Activated naive CD4-positive, alpha-beta T cell (primary cell): ENCODE results near the gene CCDC57.

Source experiments
- DNase-seq, 4 experiments: peaks; one replicate each; lab custom pipeline; 2025; lab: John Stamatoyannopoulos, UW

Gene CCDC57

DNA sequence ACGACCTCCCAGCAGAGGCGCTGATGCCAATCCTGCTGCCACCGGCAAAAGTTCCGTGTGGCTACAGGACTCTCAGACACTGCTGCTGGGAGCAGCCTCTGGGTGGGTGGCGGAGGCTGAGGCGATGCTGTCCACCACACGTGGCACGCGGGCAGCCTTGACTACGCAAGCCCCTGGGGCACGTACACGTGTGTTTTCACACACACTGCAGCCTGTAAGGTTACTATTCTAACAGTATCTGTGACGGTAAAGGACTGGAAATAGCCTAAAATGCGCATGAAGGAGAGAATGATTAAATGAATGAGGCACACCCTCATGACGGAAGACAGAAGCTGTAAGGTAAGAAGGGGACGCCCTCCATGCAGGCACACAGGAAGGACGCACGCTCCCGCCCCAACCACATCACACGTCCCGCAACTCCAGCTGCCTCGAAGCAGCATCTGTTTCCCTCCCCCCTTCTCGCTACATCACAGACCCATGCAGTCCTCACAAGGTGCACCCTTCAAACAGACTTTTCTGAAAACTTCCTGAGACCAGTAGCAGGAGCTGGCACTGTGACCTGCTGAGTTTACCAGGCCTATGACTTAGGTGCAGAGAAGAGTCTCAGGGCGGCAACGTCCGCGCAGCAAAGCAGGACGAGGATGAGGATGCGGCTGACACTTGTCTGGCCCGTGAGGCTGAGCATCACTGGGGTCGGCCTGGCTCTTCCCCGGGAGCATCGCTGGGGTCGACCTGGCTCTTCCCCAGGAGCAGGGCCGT, 85.9 kb downstream of the CCDC57 start:
- DNase-seq = peak in 3 of 4 experiments; percentile 32 to 84 (median 64)

DNA sequence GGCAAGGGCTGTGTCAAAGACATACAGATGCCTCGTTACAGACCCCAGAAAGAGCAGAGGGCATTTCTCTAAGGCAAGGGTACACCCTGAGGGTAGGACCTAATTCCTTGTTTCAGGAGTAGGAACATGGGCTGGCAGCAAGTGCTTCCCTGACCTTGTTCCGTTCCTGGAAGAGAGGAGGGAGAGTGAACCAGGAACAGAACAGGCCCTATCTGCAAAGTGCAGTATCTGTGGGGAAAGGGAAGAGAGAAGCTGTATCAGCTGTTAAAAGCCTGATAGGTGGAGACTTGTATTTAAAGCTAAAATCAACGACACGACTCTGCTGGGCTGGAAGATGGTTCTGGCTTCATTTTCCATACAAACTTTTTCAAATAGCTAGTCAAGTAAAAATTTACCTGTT, 88.5 kb downstream of the CCDC57 start:
- DNase-seq = no peak

DNA sequence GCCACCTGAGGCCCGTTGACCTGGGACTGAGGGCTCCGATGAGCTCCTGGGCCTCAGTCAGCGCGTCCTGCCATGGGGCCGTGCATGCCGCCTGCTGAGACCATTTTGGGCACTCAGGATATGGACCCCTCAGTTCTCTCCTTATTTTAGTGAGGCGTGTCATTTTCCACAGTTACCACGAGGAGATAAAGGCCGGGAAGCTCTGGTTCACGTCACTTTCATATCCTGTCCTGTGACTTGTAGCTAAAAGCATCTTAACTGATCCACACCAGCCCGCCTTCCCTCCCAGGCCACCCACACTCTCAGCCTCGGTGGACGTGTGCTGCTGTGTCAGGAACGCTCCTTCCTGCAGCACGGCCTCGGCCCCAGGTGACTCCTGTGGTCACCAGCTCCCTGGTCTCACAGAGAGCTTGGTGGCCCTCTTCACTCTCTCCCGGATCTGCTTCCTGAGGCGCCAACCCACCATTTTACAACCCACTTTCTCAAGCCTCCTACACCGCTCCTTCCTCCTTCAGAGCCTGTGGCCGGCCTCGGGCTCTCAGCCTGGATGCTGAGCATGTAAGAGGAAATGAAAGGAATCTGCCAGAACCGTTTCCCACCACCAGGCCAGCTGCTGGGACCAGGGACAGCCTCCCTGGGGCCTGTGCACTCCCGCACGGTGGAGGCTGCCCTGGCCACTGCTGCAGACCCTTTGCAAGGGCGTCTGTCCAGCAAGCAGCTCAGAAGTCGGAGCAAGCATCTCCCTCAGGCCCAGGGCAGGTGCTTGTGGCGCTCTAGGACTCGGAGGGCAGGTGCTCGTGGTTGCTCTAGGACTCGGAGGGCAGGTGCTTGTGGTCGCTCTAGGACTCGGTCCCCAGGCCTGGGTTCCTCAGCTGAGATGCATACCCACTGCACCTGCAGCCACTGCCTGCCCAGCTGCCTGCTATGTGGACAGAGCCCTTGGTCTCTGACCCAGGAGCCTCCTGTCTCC, 90.7 kb downstream of the CCDC57 start:
- DNase-seq = no peak

DNA sequence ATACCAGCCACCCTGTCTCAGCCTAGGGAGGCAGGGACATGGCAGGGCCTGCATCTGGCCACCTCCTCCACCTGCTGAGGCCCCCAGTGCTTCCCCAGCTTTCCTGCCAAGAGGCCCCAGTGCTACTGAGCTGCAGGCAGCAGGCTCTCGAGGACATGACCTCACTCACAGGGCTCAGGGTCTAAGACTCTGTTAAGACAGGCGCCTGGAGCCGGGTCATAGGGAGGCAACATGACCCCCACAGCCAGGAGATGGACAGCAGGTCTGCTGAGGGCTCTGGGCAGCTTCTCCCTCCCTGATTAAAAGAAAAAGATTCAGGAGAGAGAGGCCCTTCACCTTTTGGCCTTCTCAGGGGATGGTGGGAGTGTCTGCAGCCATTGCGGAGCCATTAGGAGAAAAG, 91.4 kb downstream of the CCDC57 start:
- no peak for DNase-seq

DNA sequence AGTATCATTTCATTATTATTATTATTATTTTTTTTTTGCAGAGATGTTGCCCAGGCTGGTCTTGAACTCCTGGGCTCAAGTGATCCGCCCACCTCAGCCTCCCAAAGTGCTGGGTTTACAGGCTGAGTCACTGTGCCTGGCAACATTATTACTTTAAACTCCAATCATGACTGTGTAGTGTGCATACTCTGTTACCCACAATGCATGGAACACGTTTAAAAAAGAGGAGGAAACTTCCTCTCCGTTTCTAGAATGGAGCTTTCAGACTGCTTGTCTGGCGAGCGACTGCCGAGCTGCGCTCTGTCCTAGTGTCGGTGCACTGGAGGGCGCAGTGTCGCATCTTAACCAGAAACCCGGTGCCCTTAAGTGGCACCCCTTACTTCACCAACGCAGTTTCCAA, 92.5 kb downstream of the CCDC57 start:
- peak in 2 of 4 experiments; percentile 36 to 49 for DNase-seq

DNA sequence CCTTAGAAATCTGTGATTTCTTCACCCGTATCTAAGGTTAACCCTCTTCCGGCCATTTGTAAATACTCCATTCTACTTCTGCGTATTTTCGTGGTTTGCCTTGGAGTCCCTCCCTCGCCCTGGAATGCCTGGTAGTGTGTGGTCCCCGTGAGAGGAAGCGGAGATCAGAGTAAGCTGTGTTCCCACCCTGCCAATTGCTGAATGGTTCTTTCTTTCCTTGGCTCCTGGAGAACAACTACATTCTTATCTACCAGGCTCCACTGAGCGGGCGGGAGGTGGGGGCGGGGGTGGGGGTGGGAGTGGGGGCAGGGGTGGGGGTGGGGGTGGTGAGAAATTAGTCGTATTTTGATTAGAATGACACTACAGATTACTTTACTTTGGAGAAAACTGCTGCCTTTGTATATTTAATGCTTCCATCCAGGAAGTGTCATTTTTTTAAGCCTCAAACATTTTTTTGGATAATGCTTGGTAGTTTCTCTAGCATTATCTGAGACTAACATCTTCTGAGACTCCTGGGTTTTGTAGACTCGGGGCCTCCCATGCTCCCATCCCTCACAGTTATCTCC, 93.7 kb downstream of the CCDC57 start:
- no peak for DNase-seq

DNA sequence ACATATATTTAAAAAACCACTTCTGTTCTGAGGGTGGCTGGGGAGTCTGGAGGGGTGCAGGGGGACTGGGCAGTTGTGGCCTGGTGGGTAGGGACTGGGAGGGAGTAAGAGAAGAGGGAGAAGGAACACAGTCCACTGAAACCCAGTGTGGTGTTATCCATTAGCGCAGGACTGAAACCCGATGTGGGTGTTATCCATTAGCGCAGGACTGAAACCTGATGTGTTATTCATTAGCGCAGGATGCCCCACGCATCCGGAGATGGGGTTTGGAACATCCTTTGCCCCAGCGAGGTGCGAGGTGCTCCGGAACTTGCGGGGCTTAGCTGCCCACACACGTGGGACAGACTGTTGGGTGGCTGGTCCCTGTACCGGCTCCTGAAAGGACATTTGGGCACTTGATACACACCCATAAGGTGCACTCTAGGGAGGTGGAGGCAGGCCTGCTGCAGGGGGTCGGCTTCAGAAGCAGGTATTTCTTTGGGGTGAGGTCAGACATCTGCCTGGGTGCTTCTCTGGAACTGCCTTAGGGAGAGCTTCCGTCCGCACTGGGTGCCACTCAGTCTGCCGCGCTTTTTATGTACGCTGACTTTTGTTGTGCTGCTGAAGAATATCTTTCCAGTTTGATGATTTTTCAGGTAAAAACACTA, 94.4 kb downstream of the CCDC57 start:
- no peak for DNase-seq

DNA sequence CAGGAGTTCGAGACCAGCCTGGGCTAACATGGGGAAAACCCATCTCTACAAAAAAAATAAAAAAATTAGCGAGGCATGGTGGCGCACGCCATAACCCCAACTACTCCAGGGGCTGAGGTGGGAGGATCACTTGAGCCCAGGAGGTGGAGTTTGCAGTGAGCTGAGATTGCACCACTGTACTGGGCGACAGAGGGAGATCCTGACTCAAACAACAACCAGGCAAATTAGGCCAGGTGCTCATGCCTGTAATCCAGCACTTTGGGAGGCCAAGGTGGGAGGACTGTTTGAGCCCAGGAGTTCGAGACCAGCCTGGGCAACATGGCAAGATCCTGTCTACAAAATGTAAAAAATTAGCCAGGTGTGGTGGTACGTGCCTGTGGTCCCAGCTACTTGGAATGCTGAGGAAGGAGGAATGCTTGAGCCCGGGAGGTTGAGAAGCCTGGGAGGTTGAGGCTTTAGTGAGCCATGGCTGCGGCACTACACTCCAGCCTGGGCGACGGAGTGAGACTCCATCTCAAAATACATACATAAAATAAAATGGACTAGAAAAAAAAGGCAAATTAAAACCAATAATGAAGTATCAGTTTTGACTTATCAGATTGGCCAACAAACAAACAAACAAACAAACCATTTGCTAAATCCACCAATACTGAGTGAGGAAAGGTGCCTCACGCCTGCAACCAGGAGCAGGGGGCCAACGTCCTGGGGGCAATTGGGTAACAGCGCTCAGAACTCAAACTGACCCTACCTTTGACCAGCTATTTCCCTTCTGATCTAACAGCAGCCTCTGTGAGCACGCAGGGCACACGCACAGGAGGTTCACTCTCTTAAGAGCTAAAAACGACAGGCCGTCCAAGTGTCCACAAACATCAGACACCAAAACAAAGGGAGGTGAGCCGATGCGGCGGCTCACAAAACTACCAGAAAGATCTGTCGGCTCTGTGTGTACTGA, 95.2 kb downstream of the CCDC57 start:
- no peak for DNase-seq

DNA sequence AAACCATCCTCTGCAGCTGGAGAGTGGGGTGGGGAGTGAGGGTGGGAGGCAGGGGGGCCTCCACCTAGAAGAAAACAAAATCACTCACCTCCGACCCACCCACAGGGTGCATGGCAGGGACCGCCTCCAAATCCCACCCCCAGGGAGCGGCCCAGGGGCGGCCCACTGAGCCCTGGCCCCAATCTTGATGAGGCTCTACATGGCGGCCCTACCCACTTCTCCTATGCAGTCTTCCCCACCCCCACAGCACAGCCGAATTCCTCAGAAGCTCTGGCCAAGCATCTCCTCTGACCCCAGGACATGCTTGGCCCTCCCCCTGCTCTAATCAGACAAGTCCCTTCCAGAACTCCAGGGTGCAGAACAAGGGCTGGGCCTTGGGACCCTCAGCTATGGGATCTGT, 96.4 kb downstream of the CCDC57 start:
- no peak for DNase-seq

DNA sequence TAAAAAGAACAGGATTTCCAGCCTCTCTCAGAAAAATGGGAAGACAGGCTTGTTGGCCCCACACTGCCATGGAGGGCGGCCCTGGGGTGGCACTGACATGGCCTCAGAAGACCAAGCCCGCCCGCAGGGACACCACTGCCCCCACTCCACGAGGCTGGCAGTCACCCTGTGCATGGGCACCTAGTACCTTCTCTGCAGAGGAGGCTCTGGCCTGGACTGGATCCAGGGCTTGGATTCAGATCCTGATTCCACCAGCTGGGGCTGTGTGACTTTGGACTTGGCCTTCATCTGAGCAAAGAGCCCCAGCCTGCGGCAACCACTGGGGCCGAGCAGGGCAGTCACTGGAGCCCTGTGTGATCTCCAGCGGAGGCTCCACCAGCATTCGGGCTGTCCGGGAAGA, 97.8 kb downstream of the CCDC57 start:
- DNase-seq = no peak

DNA sequence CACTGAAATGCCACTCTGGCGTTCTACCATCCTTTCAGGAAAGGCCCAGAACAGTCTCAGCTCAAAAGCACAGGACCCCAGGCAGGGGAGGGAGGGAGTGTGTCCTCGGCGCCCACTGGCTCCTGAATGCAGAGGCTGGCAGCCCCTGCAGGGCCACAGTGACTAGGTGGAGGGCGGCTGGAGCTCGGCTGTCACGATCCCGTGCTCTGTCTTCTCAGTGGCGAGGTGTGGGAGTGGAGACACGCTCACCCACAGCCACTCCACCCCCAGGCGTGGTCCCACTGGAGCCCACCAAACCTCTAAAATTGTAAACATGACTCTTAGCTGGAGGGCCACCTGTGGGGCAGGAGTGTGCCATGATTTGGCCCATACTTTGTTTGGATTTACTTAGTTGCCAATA, 98.2 kb downstream of the CCDC57 start:
- no peak for DNase-seq

DNA sequence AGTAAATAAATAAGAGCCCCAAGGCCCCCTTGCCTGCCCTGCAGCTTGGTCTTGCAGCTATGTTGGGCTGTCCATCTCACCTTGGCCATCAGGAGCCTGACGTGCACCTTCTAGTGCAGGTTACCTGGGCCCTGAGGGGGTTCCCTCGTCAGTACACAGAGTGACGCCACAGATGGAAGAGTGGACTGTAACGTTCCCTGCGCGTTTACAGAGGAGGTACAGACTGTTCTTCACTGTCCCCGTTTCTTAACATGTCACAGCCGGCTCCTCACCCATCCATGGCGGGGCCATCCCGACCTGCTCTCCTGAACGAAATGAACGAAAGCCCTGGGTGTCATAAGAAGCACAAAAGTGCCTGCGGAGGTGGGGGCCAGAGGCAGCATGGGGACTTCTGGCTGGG, 98.7 kb downstream of the CCDC57 start:
- no peak for DNase-seq

DNA sequence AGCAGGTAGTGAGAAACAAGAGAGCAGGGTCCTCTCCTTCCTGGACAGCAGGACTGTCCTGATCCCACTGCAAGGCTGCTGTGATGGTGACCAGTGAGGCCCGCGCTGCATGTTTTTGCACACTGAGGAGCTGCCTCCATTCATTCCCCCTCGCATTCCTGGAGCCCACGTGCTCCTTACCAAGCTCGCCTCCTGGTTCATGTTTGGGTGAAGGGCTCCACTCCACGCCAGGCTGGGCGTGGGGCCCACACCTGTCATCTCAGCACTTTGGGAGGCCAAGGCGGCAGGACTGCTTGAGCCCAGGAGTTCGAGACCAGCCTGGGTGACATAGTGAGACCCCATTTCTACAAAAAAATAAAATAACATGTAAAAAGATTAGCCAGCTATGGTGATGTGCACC, 99.2 kb downstream of the CCDC57 start:
- no peak for DNase-seq

DNA sequence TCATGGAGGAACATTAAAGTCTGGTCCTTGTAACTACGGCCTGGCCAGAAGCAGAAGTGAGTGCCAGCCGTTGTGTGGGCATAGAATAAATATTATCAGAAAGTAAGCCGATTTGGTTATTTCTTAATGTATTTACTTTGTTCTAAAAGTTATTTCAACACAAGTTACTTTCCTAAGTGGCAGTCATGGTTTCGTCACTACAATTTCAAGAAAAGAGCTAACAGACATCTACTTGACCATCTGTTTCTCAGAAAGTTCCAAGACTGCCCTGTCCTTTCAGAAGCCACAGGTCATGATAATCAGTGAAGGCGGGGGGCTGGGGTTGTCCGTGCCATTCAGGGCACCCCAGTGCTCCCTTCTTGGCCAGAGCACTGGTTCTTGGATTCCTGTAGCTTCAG, 99.7 kb downstream of the CCDC57 start:
- no peak for DNase-seq

DNA sequence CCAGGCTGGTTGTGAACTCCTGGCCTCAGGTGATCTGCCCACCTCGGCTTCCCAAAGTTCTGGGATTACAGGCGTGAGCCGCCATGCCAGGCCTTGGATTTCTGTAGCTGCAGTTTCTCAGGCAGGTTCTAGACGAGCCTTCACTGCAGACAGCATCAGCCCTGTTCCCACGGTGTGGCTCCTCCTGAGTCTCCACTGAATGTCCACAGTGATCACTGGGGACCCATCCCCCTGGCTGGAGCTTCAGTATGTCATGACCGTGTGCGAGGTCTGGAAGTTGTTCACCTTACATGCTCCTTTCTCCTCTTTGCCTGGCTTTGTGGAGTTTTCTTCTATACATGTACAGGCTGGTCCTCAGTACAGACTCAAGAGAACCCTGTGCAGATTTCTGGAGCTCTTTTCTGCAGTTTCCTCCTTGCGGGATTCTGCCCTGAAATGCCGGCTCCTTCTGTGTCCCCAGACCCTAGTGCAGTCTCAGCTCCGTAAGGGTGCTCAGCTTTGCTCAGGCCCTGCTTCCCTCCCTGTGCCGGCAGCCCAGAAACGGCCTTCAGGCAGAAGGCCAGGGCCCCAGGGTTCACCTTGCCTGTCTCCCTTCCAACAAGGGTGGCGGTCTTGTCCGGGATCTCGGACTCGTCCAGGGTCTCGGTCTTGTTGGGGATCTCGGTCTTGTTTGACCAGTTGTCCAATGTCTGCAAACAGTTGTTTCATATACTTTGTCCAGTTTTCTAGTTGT, 100.3 kb downstream of the CCDC57 start:
- DNase-seq = no peak

DNA sequence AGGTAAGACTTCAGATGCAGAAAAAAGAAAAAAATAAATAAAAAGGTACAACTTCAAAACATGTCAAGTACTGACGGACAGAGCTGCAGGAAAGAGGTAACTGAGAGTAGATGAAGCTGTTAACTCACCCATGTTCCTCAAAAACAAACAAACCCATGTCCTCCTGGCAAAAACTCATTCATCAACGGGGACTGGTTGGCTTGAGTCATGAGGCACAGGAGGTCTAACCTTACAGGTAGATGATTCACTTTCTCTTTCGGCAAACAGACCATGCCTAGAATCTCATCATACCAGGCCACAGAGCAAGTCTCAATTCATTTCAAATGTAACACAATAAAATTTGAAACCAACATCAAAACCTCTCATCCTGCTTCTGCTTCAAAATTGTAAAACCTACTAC, 102.3 kb downstream of the CCDC57 start:
- no peak for DNase-seq

DNA sequence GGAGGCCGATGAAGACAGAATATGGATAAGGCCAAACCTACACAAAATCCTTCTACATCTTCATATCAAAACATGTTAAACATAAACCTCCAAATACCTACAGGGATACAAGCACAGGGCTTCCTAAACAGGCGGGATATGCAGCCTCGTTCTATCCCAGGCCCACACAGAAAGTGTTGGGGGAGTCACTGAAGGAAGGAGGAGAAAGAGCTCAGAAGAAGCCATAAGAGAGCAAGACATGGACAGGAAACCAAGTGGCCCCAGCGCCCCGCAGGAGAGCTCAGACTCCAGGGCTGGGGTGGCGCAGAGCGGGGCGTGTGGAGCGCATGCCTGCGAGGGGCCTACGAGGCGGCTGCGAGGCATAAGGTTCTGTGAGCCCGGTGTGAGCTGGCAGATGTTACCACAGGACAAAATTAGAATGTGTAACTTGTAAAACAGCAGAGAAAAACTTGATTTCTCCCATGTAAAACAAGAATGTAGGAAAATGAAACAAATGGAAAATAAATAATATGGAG, 103.6 kb downstream of the CCDC57 start:
- DNase-seq = no peak

DNA sequence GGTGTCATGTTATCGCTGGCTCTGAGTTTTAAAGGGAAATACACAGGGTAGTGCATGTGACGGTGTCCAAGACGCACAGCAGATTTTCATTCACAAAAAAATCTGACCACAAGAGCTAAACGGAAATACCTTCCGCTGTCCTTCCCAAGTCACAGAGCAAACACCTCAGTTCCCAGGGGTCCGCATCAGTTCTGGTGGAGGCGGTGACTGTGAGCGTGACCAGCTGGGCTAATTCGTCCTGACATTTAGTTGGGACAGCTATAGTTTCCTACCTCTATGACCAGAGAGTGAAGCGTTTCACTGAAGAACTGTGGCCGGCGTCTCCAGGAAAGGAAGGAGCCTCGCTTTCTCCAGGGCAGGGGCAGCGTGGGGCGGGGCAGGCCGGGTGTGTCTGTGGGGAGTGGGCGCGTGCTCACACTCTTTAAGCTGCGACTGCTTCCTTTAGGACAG, 104.1 kb downstream of the CCDC57 start:
- no peak for DNase-seq

DNA sequence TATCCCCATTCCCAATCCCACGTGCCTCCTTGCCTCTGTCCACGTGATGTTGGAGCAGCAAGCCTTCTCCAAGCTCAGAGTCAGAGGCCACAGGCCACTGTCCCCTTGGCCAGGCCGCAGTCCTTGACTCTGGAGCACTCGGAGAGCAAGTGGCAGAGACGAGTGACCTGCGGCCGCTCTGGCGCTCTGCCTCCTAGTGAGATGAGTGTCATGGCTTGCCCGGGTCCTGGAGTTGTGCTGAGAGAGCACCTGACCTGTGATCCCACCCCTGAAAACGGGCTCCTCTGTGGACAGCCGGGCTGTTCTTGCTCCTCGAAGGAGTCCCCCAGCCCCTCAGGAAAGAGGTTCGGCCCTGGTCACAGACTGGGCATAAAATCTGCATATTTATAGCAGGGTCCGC, 104.6 kb downstream of the CCDC57 start:
- DNase-seq = no peak

DNA sequence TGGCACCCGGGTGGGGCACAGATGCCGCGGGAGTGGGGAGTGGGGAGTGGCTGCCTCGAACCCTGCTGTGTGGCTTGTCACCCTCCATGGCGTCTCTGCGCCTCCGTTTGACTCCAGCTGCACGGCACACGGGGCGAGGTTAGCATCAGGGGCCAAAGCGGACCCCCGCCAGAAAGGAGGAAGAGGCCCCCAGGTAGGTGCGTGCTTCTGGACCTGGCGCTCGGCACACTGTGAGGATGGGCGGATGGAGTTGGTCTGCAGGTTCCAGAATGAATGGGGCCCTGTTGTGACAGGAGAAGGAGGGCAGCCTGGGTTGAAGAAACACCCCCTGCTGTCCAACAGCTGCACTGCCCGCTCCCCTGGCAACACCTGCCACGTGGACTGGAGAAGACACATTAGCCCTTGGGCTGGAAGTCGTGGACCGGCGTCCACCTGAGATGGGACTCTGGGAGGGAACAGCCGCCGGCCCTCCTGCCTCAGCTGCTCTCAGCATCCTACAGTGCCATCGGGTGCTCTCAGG, 105.2 kb downstream of the CCDC57 start:
- DNase-seq = no peak
